Spleen (tissue), 7 donors: ENCODE data around the gene TDRD7.

Source experiments
- CTCF ChIP-seq, 11 experiments: fragments of 200-600 bp in 7 of 11; fragments of 450-650 bp in 4 of 11; sonication (generic) in 4 of 11; IDR thresholded peaks in 8 of 11; conservative IDR thresholded peaks in 3 of 11; 1 replicate in 7 of 11; 2 replicates in 4 of 11; pipeline versions ENCODE4 v1.4.0 to v1.8.0; 2016 to 2021; ENCODE audit warnings: antibody characterized with exemption in 11 of 11, inconsistent platforms in 4 of 11, mild to moderate bottlenecking in 1 of 11
- POLR2A ChIP-seq, 3 donors: fragments of 450-650 bp; IDR thresholded peaks; one replicate each; pipeline ENCODE4 v1.5.1; 2017; ENCODE audit warnings: antibody characterized with exemption in 3 of 3, mild to moderate bottlenecking in 1 of 3
- donor health status: DM: no; HTN: no; CAD: no; lungs with moderate emphysema.
- donor health status: DM: no; HTN: no; CAD: no.
- donor health status: DM: no; HTN: no; CAD: no.

GRCh38 chr9:97517331-97518089, 105.6 kb downstream of the TDRD7 start:
- TF ChIP-seq CTCF (IDR thresholded peaks at IDR 0.05 in 8 of 11, conservative IDR thresholded peaks at IDR 0.05 in 3 of 11) (no peak), POLR2A (IDR thresholded peaks at IDR 0.05) (no peak)
